Upper lobe of right lung (tissue), 1 donor: ENCODE data around the gene COLEC12. TPM values are rescaled to one million over a fixed set of nuclear protein-coding genes. Genes with fewer than 3 reads are reported as not detected.
A peak's percentile ranks its signal among the peaks of the same experiment; 100 is the strongest.

Experiments
- ATAC-seq: fragments of 200-7000 bp; cut with Tn5 transposase; one replicate; pipeline ENCODE4 v1.9.1; 2020; ENCODE audit warnings: mild to moderate bottlenecking, moderate library complexity
- DNase-seq: peaks from one replicate; pipeline ENCODE4 v3.0.0-alpha.2; 2020
- H3K27ac ChIP-seq: fragments of 200-600 bp; one replicate; pipeline ENCODE4 v1.8.0; 2022
- H3K27me3 ChIP-seq: fragments of 200-600 bp; one replicate; pipeline ENCODE4 v1.8.0; 2022; ENCODE audit warnings: mild to moderate bottlenecking
- H3K36me3 ChIP-seq: fragments of 200-600 bp; one replicate; pipeline ENCODE4 v1.8.0; 2022
- H3K4me1 ChIP-seq: fragments of 200-600 bp; one replicate; pipeline ENCODE4 v1.8.0; 2022
- H3K4me3 ChIP-seq: fragments of 200-600 bp; one replicate; pipeline ENCODE4 v1.8.0; 2022; ENCODE audit warnings: mild to moderate bottlenecking
- H3K9me3 ChIP-seq: fragments of 200-600 bp; one replicate; pipeline ENCODE4 v1.8.0; 2022
- intact Hi-C: fragments of 100-400 bp; cut with DNase I; formaldehyde crosslinking; loops from one replicate; pipeline ENCODE4 v1.11.0; 2022
- total RNA-seq: library from RNA; stranded (reverse); fragmentation: NEBNext Ultra II Directional; extraction: Animal tissue kit (Norgen Biotek cat#: 25700); gene quantifications from one replicate; pipeline ENCODE4 v1.2.1, GENCODE V29; 2021
- TF ChIP-seq, protein P1 (sequence below): fragments of 200-600 bp; IDR thresholded peaks from one replicate; pipeline ENCODE4 v1.8.0; 2022; ENCODE audit warnings: antibody characterized with exemption
- donor health status: DM: no; HTN: yes; CAD: no; lungs with severe emphysema.

The COLEC12 gene
- total RNA-seq, 1 donor from 2014 or later: 55.2 TPM

DNA sequence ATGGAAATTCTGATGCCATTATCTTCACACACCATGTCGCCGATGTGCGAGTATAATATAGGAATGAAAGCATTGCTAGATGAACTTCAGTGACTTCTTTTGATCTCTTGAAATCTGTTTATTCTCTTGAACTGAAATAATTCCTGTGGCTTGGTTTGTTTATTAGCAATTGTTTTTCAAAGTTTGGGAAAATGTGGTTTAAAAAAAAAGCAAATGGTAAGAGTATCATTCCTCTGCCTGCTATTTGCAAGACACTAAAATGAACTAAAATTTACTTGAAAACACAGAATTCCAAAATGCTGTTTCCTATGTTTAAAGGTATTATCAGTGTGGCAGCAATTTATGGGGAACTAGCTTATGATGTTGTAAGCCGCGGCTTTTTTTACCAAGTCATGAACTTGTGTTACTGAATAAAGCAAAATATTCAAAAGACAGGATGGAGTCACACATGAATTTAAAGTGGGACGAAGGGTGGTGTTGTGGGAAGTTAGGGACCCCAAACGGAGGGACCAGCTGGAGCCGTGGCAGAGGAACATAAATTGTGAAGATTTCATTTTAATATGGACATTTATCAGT lies 96.4 kb downstream of the COLEC12 start:
- DNase-seq (no peak), ATAC-seq (peak; percentile 29)
- Histone ChIP-seq H3K4me3 (no peak overlapping the region), H3K27ac (no peak overlapping the region), H3K9me3 (peaks cover 9% of the 10 kb centered on the region), H3K36me3 (no peaks in the 10 kb centered on the region), H3K27me3 (no peaks in the 10 kb centered on the region), H3K4me1 (peaks cover 5% of the 10 kb centered on the region)
- intact Hi-C loops: no loop called here
- TF ChIP-seq, protein P1, sequence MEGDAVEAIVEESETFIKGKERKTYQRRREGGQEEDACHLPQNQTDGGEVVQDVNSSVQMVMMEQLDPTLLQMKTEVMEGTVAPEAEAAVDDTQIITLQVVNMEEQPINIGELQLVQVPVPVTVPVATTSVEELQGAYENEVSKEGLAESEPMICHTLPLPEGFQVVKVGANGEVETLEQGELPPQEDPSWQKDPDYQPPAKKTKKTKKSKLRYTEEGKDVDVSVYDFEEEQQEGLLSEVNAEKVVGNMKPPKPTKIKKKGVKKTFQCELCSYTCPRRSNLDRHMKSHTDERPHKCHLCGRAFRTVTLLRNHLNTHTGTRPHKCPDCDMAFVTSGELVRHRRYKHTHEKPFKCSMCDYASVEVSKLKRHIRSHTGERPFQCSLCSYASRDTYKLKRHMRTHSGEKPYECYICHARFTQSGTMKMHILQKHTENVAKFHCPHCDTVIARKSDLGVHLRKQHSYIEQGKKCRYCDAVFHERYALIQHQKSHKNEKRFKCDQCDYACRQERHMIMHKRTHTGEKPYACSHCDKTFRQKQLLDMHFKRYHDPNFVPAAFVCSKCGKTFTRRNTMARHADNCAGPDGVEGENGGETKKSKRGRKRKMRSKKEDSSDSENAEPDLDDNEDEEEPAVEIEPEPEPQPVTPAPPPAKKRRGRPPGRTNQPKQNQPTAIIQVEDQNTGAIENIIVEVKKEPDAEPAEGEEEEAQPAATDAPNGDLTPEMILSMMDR: no peak

DNA sequence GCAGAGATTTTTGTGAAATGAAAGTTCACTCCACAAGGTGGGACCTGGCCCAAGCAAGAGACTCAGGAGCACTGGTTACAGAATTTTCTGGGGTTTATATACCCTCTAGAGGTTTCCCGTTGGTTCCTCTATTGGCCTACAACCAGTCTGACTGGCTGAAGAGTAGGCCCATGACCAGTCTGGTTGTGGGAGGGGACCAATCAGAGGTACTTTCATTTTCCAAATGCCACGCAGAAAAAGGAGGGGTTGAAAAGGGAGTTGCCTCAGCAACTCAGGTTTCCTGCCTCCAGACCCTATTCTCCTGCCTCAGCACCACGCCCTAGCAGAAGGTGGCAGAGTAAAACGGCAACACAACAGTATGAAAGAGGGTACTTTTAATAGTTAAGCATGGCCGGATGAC lies 98.4 kb downstream of the COLEC12 start:
- TF ChIP-seq, protein P1: no peak

DNA sequence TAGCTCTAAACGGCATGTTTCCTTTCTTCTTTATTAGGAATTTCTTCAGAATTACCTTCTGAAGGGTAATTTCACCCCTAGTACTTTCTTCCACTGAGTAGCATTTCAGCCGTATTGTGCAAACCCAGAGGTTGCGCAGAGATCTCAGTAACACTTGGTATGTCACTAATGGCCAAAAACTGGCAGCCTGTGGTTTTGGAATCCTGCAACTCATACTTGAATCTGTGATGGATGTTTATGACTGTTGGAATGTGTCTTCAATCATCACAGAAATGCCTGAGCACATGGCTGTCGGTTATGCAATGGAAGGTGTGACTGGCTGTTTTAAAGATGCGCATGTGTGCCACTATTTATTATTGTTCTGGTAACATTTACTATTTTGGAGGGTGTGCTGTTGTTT lies 100.0 kb downstream of the COLEC12 start:
- H3K36me3 ChIP-seq: no peaks in the 10 kb centered on the region
- intact Hi-C loops: no loop called here
- no peaks in the 10 kb centered on the region for H3K27me3 ChIP-seq
- DNase-seq (no peak), ATAC-seq (peak; percentile 55)
- TF ChIP-seq, protein P1: no peak
- H3K9me3 ChIP-seq: peaks cover 9% of the 10 kb centered on the region
- H3K27ac ChIP-seq: no peak overlapping the region
- peaks cover 10% of the 10 kb centered on the region for H3K4me1 ChIP-seq
- no peak overlapping the region for H3K4me3 ChIP-seq

More for the DNA sequence above, 98.4 kb downstream of the COLEC12 start:
- no peaks in the 10 kb centered on the region for H3K36me3 ChIP-seq
- intact Hi-C loops: no loop called here
- ATAC-seq (no peak), DNase-seq (no peak)
- H3K27me3 ChIP-seq: no peaks in the 10 kb centered on the region
- H3K9me3 ChIP-seq: peaks cover 9% of the 10 kb centered on the region
- peaks cover 5% of the 10 kb centered on the region for H3K4me1 ChIP-seq
- no peak overlapping the region for H3K4me3 ChIP-seq
- H3K27ac ChIP-seq: no peak overlapping the region

DNA sequence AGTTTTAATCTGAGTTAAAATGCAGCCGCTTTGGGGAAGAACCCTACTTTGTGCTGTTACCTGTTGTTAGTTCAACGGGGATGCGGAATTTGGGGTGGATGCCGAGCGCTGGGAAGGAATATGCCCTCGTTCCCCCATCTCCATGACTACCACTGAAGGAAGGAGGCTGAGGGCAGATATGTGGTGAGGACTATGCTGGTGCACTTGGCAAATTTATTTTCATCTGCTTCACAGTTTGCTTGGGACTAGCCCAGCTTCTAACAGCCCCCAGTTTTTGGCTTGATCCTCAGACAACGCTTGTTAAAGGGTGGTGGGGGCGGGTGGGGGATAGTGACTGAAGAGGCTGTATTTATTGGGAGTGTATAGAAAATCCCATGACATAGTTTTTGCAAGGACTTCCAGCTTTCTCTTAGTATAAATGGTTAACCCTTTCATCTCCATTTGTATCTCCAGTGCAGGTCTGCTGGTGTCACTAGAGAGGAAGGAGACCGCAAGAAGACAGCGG lies 100.8 kb downstream of the COLEC12 start:
- Histone ChIP-seq H3K4me3 (no peak overlapping the region), H3K9me3 (peaks cover 5% of the 10 kb centered on the region), H3K4me1 (peaks cover 10% of the 10 kb centered on the region), H3K27ac (no peak overlapping the region), H3K36me3 (no peaks in the 10 kb centered on the region), H3K27me3 (no peaks in the 10 kb centered on the region)
- DNase-seq (no peak), ATAC-seq (no peak)
- intact Hi-C loops: no loop called here
- TF ChIP-seq, protein P1: no peak

DNA sequence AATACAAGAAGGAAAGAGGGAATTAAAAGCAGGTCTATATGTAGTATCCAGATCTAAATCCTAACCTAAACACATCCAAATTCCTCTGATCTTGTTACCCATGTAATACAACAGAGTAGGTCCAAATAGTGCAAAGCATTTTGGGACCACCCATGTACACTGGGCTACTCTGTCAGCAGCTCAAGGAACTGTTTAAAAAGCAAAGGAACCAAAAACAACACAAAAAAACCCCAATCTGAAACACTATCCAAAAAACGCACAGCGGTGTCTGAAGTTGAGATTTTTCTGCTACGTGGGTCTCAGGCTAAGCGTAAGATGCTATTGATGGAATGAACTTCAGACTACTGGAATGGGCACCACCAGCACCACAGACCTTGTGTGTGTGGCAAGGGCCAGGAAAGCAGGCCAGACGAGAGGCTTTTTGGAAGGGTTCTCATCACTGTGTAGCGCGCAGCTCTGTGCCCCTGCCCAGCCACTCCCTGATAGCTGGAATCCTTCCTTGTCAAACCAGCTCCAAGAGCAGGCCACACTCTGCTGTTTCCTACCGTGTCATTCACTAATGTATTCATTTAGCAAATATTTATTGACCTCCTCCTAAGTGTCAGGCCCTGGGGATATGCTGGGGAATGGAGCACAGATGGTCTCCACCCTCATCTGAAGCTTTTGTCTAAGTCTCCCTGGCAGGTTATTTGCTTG lies 101.4 kb downstream of the COLEC12 start:
- Histone ChIP-seq H3K36me3 (no peaks in the 10 kb centered on the region), H3K4me3 (no peak overlapping the region), H3K4me1 (peaks cover 10% of the 10 kb centered on the region), H3K9me3 (no peaks in the 10 kb centered on the region), H3K27me3 (no peaks in the 10 kb centered on the region), H3K27ac (no peak overlapping the region)
- intact Hi-C loops: no loop called here
- TF ChIP-seq, protein P1: no peak
- DNase-seq (no peak), ATAC-seq (no peak)
